GM18511 (cell line): Measurements from ENCODE around the gene OPA3.

Source experiments
- ATAC-seq: cut with Tn5 transposase; IDR thresholded peaks from one replicate; pipeline ENCODE4 v1.9.1; 2021; ENCODE audit warnings: mild to moderate bottlenecking, moderate library complexity; ENCODE audit not compliant: unreplicated experiment

The OPA3 gene

DNA sequence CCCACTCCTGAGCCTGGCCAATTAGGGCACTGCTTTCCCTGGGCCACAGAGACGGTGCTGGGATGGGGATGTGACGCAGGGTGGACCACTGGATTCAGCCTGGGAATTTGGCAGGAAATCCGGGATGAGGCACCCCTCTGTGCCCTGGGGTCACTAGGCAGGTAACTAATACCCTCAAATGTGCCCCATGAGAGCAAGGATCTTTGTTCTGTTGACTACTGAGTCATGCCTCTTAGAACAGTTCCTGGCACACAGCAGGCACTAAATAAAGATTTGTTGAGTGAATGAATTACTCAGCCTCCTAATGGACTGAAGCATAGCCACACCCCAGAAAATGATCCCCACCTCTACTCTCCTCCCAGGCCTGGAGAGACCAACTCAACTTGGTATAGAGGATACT is 15.9 kb downstream of the OPA3 start:
- no peak for ATAC-seq

DNA sequence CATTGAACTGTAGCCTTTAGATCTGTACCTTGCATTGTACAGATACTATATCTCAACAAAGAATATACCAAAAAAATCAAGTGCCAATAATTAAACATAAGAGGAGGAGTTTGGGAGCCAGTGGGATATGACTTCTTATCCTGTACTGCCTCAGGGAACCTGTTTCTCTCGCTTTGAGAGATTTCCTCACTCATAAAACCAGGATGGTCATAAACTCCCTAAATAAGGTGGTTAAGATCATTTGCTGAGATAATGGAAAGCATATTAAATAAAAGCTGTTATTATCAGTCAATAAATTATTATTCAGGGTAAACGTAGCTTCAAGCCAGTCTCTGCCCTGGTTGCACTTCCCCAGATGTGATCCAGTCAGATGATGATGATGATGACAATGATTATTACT is 17.0 kb downstream of the OPA3 start:
- ATAC-seq = no peak

DNA sequence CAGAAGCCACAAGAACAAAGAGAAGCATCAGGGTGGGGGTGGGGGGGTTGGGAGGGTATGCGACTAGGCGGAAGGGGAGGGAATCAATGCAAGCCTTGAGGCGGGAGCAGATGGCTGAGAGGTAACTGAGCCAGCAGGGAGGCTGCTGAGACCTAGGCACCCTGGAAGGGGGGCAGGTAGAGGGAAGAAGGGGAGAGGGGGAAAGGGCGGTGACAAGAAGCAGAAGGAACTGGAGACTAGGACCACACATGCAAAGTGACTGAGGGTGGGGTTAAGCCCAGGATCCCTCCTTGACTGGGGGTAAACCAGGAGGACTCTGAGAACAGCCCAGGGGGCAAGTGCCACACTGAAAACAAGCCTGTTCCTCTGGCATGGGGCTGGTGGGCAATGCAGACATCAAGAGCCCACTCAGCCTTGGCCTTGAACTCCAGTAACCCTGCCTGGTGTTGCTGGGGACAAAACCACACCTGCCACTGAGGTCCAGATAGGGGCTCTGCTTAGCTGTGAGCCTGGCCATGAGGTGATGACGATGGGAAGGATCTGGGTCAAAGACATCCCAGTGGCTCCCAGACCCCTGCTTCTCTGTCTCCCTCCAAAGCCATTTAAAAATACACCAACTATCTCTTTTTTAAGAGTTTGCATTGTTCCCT is 20.3 kb downstream of the OPA3 start:
- no peak for ATAC-seq

DNA sequence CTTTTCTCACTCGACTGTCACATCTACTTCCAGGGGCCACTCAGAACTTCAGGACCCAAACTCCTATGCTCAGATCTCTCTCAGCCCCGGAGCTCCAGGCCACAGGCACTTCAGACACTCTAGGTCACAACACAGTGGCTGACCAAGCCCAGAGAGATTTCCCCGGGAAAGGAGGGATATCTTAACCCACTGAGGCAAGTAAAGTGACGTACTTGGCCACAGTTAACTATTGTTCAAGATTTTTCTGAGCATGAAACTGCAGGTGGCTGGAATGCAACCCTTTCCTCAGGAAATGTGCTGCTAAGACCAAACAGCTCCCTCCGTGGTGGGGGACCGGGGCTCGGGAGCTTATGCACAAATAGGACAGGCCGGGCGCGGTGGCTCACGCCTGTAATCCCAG is 23.9 kb downstream of the OPA3 start:
- no peak for ATAC-seq

GRCh38 chr19:45560038-45560437 is 24.6 kb downstream of the OPA3 start:
- ATAC-seq = no peak

GRCh38 chr19:45558399-45558878 is 26.2 kb downstream of the OPA3 start:
- ATAC-seq = no peak

DNA sequence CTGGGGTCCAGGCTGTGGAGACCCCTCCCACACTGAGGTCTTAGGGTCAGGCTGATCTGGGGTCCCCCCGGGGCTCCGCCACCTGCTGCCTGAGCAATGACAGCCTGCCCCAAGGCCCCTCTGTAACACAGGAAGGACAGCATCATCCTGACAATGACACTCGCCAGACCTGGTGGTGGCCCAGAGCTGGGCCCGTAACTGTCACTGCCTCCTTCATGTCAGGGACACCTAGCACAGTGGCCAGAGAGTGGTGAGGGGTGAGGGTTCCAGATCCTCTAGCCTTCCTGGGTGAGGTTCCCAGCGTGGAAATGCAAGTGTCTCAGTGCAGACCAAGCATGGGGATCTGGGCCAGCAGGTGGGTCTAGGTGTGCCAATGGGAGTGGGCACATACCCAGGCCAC is 27.8 kb downstream of the OPA3 start:
- no peak for ATAC-seq

DNA sequence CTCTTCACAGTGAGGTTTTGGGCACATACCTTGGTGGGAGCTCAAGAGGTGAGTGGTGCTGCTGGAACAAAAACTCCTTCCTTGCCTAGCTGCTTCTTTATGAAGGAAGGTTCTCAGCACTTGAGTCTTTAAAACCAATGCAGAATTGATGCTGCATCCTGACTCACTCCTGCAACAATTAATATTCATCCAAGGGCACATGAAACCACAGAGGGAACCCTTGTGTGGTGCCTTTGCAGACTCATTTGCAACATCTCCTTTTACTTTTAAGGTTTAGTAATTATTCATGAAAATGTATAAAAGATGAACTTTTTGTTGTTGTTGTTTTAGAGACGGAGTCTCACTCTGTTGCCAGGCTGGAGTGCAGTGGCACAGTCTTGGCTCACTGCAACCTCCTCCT is 30.1 kb downstream of the OPA3 start:
- ATAC-seq = no peak

DNA sequence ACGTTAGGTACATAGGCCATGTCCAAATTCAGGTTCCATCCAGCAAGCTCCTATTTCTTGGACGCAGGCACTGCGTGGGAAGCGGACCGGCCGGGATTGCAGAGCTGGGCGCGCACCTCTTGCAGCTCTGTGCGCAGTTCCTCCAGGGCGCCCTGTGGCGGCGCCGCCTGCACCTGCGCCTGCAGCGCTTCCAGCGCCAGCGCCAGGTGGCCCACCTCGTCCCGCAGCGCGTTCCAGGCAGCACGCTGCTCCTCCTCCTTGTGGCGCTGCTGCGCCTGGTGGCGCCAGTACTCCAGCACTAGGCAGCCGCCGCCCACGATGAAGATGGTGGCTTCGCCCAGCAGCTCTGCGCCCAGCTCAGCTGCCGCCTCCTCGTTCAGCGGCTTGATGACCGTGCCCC is 31.1 kb downstream of the OPA3 start:
- ATAC-seq = no peak

DNA sequence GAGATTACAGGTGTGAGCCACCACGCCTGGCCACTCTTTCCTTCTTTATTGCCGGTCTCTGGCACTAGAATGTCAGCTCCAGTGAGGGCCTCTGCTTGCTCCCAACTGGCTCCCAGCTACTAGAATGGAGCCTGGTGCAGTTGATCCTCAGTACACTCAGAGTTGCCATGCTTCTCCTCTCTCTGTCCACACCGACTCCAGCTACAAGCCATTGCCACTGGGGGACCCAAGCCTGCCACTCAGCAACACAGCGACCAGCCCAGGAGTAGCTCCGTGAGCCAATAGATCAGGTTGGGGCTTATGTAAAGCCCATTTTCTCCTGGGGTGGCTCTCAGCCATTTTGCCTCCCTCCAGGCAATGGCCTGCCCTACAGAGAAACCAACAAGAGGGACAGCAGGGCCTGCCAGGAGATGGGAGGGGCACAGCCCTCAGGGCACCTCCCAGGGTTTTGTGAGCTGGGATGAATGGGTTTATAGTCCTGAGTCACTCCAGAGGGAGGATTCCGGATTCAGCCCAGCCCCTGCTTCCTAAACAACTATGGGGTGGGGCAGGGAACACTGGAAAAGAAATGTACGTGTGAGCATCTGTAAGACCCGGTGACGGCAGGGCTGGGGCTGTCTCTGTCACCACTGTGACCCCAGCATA is 36.5 kb downstream of the OPA3 start:
- ATAC-seq = no peak

- no peak for ATAC-seq
These were observed 37.3 kb downstream of the OPA3 start for GRCh38 chr19:45547211-45547770.

- no peak for ATAC-seq
These were observed 42.4 kb downstream of the OPA3 start for GRCh38 chr19:45542234-45542668.

DNA sequence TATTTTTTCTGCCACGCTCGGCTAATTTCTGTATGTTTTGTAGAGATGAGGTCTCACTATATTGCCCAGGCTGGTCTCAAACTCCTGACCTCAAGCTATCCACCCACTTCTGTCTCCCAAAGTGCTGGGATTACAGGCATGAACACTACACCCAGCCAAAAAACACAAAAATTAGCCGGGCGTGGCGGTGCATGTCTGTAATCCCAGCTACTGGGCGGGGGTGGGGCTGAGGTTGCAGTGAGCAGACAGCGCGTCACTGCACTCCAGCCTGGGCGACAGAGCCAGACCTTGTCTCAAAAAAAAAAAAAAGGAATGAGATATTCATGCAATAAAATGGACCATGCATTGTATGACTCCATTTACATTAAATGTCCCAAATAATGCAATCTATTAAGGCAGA is 45.1 kb downstream of the OPA3 start:
- ATAC-seq = no peak

DNA sequence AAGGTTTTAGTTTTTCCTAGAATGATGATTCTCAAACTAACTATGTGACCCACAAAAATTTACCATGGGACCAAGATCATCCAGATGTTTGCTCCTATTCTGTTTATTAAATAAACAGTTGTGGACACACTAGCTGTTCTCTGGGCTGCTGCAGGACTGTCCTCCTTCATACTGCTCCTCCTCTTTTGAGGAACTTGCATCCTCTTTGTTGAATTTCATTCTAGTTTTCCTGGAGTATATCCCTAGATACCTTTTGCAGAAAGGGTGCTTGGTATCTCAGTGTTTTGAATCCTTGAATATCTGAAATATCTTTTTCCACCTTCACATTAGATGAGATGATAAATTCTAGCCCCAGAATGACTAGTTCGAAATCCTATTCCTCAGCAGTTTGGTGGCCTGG is 53.3 kb downstream of the OPA3 start:
- no peak for ATAC-seq

DNA sequence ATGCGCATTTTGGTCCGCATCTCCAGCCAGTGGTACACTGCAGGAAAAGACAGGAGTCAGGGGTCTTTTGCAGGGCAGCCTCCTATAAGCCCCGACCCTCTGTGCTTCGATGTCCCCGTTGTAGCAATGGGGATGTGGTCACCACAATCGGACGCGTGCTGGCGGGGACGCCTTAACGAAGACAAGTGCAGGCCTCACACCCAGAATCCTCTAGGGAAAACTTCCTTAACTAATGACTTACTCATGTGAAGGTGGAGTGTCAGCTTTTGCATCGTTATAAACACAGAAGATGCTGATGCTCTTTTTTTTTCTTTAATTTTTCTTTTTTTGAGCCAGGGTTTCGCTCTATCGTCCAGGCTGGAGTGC is 55.2 kb downstream of the OPA3 start:
- ATAC-seq = no peak

DNA sequence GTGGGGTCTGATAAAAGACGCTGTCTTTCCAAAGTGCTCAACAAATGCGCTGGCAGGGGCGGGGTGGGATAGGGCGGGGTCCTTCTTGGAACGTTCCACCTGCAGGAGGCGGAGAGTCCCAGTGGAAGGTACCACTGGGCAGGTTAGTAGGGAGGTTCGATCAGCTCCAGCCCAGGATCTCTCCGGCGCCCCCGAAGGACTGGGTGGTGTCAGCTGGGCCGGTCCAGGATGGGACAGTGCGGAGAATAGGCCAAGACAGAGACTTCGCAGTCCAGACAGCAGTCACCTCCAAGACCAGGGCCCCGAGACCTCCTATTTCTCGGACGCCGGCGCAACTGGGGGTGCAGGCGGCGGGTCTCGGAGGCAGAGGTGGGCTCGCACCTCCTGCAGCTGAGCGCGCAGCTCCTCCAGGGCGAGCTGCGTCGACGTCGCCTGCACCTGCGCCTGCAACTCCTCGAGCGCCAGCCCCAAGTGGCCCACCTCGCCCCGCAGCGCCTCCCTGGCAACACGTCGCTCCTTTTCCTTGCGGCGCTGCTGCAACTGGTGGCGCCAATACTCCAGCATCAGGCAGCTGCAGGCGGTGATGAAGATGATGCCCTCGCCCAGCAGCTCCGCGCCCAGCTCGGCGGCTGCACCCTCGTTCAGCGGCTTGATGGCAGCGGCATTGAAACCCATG is 55.7 kb downstream of the OPA3 start:
- no peak for ATAC-seq

- ATAC-seq = no peak
These were observed 56.4 kb downstream of the OPA3 start for GRCh38 chr19:45528149-45528743.

GRCh38 chr19:45527731-45528130 is 56.9 kb downstream of the OPA3 start:
- ATAC-seq = no peak

DNA sequence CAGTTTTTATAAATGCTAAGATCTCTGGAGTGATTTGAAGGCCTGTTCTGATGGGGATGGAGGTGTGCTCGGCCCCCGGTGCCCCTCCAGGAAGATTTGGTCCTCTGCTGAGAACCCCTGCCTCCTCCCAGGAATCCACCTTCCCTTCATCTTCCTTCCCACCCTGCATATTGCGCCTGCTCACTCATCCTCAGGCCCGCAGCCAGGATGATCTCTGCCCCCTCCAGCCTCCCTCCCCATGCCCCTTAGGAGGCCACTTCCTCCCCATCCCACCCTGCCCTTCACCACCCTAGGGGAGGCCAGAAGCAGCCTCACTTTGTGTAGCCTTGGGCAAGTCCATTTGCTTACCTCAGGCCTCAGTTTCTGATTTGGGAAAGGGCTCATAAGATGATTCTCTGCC is 57.6 kb downstream of the OPA3 start:
- no peak for ATAC-seq

DNA sequence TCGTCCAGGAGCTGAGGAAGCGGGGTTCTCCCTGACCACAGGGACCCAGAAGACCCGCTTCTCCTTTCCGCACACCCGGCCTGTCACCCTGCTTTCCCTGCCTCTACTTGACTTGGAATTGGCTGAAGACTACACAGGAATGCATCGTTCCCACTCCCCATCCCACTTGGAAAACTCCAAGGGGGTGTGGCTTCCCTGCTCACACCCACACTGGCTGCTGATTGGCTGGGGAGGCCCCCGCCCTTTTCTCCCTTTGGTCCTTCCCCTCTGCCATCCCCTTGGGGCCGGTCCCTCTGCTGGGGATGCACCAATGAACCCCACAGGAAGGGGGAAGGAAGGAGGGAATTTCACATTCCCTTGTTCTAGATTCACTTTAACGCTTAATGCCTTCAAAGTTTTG is 58.5 kb downstream of the OPA3 start:
- ATAC-seq = no peak

DNA sequence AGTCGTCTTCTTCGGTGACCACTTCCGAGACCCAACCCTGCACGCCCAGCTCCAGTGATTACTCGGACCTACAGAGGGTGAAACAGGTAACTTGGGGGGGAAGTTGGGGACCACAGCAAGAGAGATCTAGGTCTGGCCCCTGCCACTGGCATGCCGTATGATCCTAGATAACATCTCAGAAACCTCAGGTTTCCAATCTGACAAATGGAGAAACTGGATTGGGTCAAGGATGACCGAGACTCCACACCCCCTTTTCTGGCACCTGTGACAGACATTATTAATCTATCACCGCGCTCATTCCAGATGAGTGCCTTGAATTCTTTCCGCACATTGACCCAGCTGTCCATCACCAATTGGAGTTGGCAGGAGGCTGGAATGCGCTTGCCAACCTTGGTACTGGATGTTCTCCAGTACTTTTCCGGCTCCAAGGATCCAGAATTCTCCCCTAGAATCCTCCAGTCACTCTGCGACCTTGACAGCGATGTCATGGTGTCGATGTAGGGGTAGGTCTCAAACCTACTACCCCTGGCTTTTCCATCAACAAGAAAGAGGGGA is 60.0 kb downstream of the OPA3 start:
- no peak for ATAC-seq
